ENCODE measurements around the gene ITGA6.

GRCh38 chr2:172465417-172466334 is 38.3 kb downstream of the ITGA6 start:
- TF ChIP-seq CTCF (IDR thresholded peaks at IDR 0.05 in 4 of 5, conservative IDR thresholded peaks at IDR 0.05 in 1 of 5) (peak; percentile 65 to 81 (median 74)), POLR2A (IDR thresholded peaks at IDR 0.05) (no peak)

All from gastrocnemius medialis (tissue), 4 donors.